ENCODE results near the gene RSPRY1. TPM values are rescaled to one million over a fixed set of nuclear protein-coding genes. Genes with fewer than 3 reads are reported as not detected.

Gene RSPRY1
- total RNA-seq, 4 donors from 2014 or later, result 28.2 to 31.8 (median 29.5) TPM

- Histone ChIP-seq H3K4me1 (peaks cover 0 to 7% (median 0%) of the 10 kb centered on the region in 3 donors), H3K36me3 (peaks cover 13 to 97% of the 10 kb centered on the region in 2 donors), H3K27me3 (no peaks in the 10 kb centered on the region), H3K27ac (no peak overlapping the region), H3K9me3 (no peaks in the 10 kb centered on the region), H3K4me3 (no peak overlapping the region)
- 83 to 85% methylated on average over 3 of the region's 3 CpGs for whole genome bisulfite sequencing, 2 donors (ENCODE audit: low coverage in 1 of 2)
- no peak for TF ChIP-seq POLR2A (IDR thresholded peaks at IDR 0.05)
- TF ChIP-seq CTCF (IDR thresholded peaks at IDR 0.05), result no peak
- no peak for TF ChIP-seq EP300 (IDR thresholded peaks at IDR 0.05)
- TF ChIP-seq POLR2AphosphoS5 (IDR thresholded peaks at IDR 0.05), result no peak
- ATAC-seq, result no peak
These were observed 45.8 kb downstream of the RSPRY1 start for GRCh38 chr16:57231821-57232350.

- ATAC-seq, result no peak
- Histone ChIP-seq H3K27me3 (no peaks in the 10 kb centered on the region), H3K27ac (no peak overlapping the region), H3K4me1 (peaks cover 0 to 7% (median 0%) of the 10 kb centered on the region in 3 donors), H3K4me3 (no peak overlapping the region), H3K36me3 (peaks cover 17 to 97% of the 10 kb centered on the region in 2 donors), H3K9me3 (no peaks in the 10 kb centered on the region)
- TF ChIP-seq POLR2A (IDR thresholded peaks at IDR 0.05) (no peak), CTCF (IDR thresholded peaks at IDR 0.05) (no peak), EP300 (IDR thresholded peaks at IDR 0.05) (no peak), POLR2AphosphoS5 (IDR thresholded peaks at IDR 0.05) (no peak)
- WGBS, 2 donors (ENCODE audit: low coverage in 1 of 2), result 94 to 97% methylated on average over 9 of the region's 9 CpGs
These were observed 48.0 kb downstream of the RSPRY1 start for GRCh38 chr16:57233944-57234706.

- Histone ChIP-seq H3K36me3 (peaks cover 19 to 97% of the 10 kb centered on the region in 2 donors), H3K4me1 (peaks cover 0 to 7% (median 0%) of the 10 kb centered on the region in 3 donors)
These were observed 48.6 kb downstream of the RSPRY1 start for GRCh38 chr16:57234707-57235092.

DNA sequence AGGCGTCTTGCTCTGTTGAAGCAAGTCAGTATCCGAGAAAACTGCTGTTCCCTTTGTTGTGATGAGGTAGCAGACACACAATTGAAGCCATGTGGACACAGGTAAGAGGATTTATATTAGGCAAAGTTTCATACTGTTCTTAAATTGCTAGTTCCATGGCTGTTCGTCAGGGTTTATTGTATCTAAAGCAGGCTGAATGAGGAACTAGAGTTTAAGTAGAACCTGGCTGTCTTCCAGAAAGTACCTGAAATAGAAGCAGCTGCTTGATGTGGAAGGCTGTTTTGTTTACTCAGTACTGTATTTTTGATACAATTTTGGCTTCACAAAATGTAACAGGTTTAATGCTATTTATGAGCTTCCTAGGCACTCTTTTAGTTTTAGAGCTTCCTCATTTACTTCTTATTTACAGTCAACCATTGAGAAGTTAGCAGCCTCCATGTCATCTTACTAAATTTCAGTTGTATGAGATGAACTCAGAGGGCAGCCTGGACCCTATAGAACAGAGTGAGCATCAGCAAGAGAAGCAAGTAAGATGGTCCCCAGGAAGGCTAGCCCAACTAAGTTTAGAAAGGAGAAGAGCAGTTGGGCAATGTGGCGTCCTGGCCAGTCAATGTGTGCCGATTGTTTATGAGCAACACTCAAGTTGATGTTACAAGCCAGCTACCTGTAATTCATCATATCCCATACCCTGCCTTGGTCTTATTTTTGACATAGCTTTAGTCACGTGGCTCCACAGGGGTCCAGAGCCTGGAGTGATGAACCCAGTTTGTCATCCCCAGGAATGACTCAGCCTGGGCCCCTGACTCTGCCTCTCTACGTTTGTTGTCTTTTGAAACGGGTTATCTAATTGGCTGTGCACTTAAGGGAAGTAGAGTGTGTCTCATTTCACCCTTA lies 49.2 kb downstream of the RSPRY1 start:
- Histone ChIP-seq H3K27me3 (no peaks in the 10 kb centered on the region), H3K4me1 (peaks cover 0 to 7% (median 0%) of the 10 kb centered on the region in 3 donors), H3K9me3 (no peaks in the 10 kb centered on the region), H3K4me3 (no peak overlapping the region), H3K27ac (no peak overlapping the region), H3K36me3 (peaks cover 19 to 97% of the 10 kb centered on the region in 2 donors)
- 75 to 81% methylated on average over 7 to 8 of the region's 8 CpGs for WGBS, 2 donors (ENCODE audit: low coverage in 1 of 2)
- TF ChIP-seq POLR2AphosphoS5 (IDR thresholded peaks at IDR 0.05), result no peak
- no peak for TF ChIP-seq POLR2A (IDR thresholded peaks at IDR 0.05)
- TF ChIP-seq EP300 (IDR thresholded peaks at IDR 0.05), result no peak
- TF ChIP-seq CTCF (IDR thresholded peaks at IDR 0.05), result no peak
- ATAC-seq, result no peak

More at GRCh38 chr16:57234707-57235092, 48.6 kb downstream of the RSPRY1 start:
- Histone ChIP-seq H3K27me3 (no peaks in the 10 kb centered on the region), H3K27ac (no peak overlapping the region), H3K4me3 (no peak overlapping the region), H3K9me3 (no peaks in the 10 kb centered on the region)
- no peak for ATAC-seq
- TF ChIP-seq POLR2AphosphoS5 (IDR thresholded peaks at IDR 0.05) (no peak), CTCF (IDR thresholded peaks at IDR 0.05) (no peak), POLR2A (IDR thresholded peaks at IDR 0.05) (no peak), EP300 (IDR thresholded peaks at IDR 0.05) (no peak)

All from gastroesophageal sphincter (tissue), 4 donors.